Placental epithelial cell (primary cell): Measurements from ENCODE around the gene CTSV. TPM values are rescaled to one million over a fixed set of nuclear protein-coding genes. Genes with fewer than 3 reads are reported as not detected.

ENCODE experiments used
- total RNA-seq: library from RNA; depleted of rRNA; stranded (reverse); fragments of >200 nt; gene quantifications from 2 replicates; pipeline ENCODE4 v1.2.3, GENCODE V29; 2012

Gene CTSV
- total RNA-seq, result 10.2 and 15.0 TPM in 2 replicates

GRCh38 chr9:97038611-97039513, at the start of gene CTSV:
Gene CTSV, minus strand, starts transcription at chr9:97039142. Its CDS starts 1,099 bp downstream, at chr9:97038043.

Other genes starting within 250 kb of the CTSV start
- gene ZNF782, start 184.6 kb downstream of the CTSV start, total RNA-seq, result 4.0 and 6.3 TPM in 2 replicates
- gene NUTM2G, start 110.3 kb downstream of the CTSV start, total RNA-seq, result 0.11 TPM in 1 of 2 replicates, not detected in the other